K562 (cell line): ENCODE data around the gene LRP10.

ENCODE experiments used
- HDAC6 ChIP-seq: IDR thresholded peaks from 2 replicates; pipeline ENCODE4 v1.6.1; 2012; ENCODE audit warnings: low read depth, mild to moderate bottlenecking, control low read depth, inconsistent platforms, low read length, moderate library complexity
- LEF1 ChIP-seq: fragments of 450-650 bp; IDR thresholded peaks from 2 replicates; pipeline ENCODE4 v1.6.1; 2016; ENCODE audit warnings: mild to moderate bottlenecking
- NR3C1 ChIP-seq: sonication (generic); formaldehyde crosslinking; IDR thresholded peaks from 2 replicates; pipeline ENCODE4 v1.8.1; 2022; ENCODE audit warnings: missing genetic modification reagents
- SREBF2 ChIP-seq: sonication (generic); formaldehyde crosslinking; IDR thresholded peaks from 2 replicates; pipeline ENCODE4 v1.4.0; 2020; ENCODE audit warnings: mild to moderate bottlenecking, missing genetic modification reagents
- TCF7L2 ChIP-seq: fragments of 150-350 bp; IDR thresholded peaks from 2 replicates; pipeline ENCODE4 v1.6.1; 2016; ENCODE audit warnings: low read depth, mild to moderate bottlenecking, low read length, moderate library complexity

GRCh38 chr14:22907429-22907828 lies 35.9 kb downstream of the LRP10 start:
- TF ChIP-seq NR3C1 (CRISPR knock-in tag) (no peak), SREBF2 (CRISPR knock-in tag) (no peak), HDAC6 (no peak), TCF7L2 (no peak), LEF1 (no peak)
